ENCODE data around the gene BAIAP2. TPM values are rescaled to one million over a fixed set of nuclear protein-coding genes. Genes with fewer than 3 reads are reported as not detected.

The BAIAP2 gene
- polyA plus RNA-seq, 1 donor from 2014 or later: 17.5 TPM

- H3K27ac ChIP-seq (ENCODE audit: low read length): no peak overlapping the region
- no peak overlapping the region for H3K4me3 ChIP-seq (ENCODE audit: low read length)
- H3K4me2 ChIP-seq (ENCODE audit: low read length): no peak overlapping the region
- H3K9me3 ChIP-seq (ENCODE audit: low read length): no peaks in the 10 kb centered on the region
- TF ChIP-seq RAD21 (conservative IDR thresholded peaks at IDR 0.05) (no peak), SMC3 (conservative IDR thresholded peaks at IDR 0.05; ENCODE audit: poor library complexity) (no peak), EZH2 (IDR thresholded peaks at IDR 0.05; ENCODE audit: borderline replicate concordance, insufficient read depth, low read length, poor library complexity, severe bottlenecking) (no peak)
- no peaks in the 10 kb centered on the region for H3K9me2 ChIP-seq (ENCODE audit: insufficient read depth, low read length)
- H3K27me3 ChIP-seq (ENCODE audit: insufficient read depth, low read depth, low read length): no peaks in the 10 kb centered on the region
- H2AFZ ChIP-seq (ENCODE audit: low read depth, low read length): no peak overlapping the region
- no peaks in the 10 kb centered on the region for H3F3A ChIP-seq (ENCODE audit: insufficient read depth, low read length, poor library complexity, severe bottlenecking)
- no peak overlapping the region for H3K9ac ChIP-seq (ENCODE audit: low read length)
- H3K79me2 ChIP-seq (replicated peaks; ENCODE audit: insufficient read depth, low read length): no peaks in the 10 kb centered on the region
- H3K36me3 ChIP-seq (ENCODE audit: insufficient read depth, low read length): no peaks in the 10 kb centered on the region
- H4K20me1 ChIP-seq (ENCODE audit: insufficient read depth): no peaks in the 10 kb centered on the region
These were observed 128.2 kb downstream of the BAIAP2 start for GRCh38 chr17:81163051-81163695.

GRCh38 chr17:81163703-81164370 is 128.9 kb downstream of the BAIAP2 start:
- no peaks in the 10 kb centered on the region for H3K36me3 ChIP-seq (ENCODE audit: insufficient read depth, low read length)
- H3F3A ChIP-seq (ENCODE audit: insufficient read depth, low read length, poor library complexity, severe bottlenecking): no peaks in the 10 kb centered on the region
- no peak overlapping the region for H2AFZ ChIP-seq (ENCODE audit: low read depth, low read length)
- H3K9me2 ChIP-seq (ENCODE audit: insufficient read depth, low read length): no peaks in the 10 kb centered on the region
- no peak overlapping the region for H3K27ac ChIP-seq (ENCODE audit: low read length)
- H3K9ac ChIP-seq (ENCODE audit: low read length): no peak overlapping the region
- no peak overlapping the region for H3K4me2 ChIP-seq (ENCODE audit: low read length)
- H3K27me3 ChIP-seq (ENCODE audit: insufficient read depth, low read depth, low read length): no peaks in the 10 kb centered on the region
- no peaks in the 10 kb centered on the region for H3K79me2 ChIP-seq (replicated peaks; ENCODE audit: insufficient read depth, low read length)
- no peak overlapping the region for H3K4me3 ChIP-seq (ENCODE audit: low read length)
- H4K20me1 ChIP-seq (ENCODE audit: insufficient read depth): no peaks in the 10 kb centered on the region
- TF ChIP-seq MXI1 (conservative IDR thresholded peaks at IDR 0.05; ENCODE audit: poor library complexity, severe bottlenecking) (no peak), REST (IDR thresholded peaks at IDR 0.05; ENCODE audit: borderline replicate concordance) (no peak), POLR2AphosphoS5 (IDR thresholded peaks at IDR 0.05) (no peak), TAF1 (IDR thresholded peaks at IDR 0.05; ENCODE audit: low read depth) (no peak), RAD21 (conservative IDR thresholded peaks at IDR 0.05) (no peak), SMC3 (conservative IDR thresholded peaks at IDR 0.05; ENCODE audit: poor library complexity) (no peak), EP300 (conservative IDR thresholded peaks at IDR 0.05; ENCODE audit: poor library complexity, severe bottlenecking) (no peak)
- TF ChIP-seq, protein P1, sequence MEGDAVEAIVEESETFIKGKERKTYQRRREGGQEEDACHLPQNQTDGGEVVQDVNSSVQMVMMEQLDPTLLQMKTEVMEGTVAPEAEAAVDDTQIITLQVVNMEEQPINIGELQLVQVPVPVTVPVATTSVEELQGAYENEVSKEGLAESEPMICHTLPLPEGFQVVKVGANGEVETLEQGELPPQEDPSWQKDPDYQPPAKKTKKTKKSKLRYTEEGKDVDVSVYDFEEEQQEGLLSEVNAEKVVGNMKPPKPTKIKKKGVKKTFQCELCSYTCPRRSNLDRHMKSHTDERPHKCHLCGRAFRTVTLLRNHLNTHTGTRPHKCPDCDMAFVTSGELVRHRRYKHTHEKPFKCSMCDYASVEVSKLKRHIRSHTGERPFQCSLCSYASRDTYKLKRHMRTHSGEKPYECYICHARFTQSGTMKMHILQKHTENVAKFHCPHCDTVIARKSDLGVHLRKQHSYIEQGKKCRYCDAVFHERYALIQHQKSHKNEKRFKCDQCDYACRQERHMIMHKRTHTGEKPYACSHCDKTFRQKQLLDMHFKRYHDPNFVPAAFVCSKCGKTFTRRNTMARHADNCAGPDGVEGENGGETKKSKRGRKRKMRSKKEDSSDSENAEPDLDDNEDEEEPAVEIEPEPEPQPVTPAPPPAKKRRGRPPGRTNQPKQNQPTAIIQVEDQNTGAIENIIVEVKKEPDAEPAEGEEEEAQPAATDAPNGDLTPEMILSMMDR (IDR thresholded peaks at IDR 0.05; ENCODE audit: poor library complexity, severe bottlenecking): no peak
- no peaks in the 10 kb centered on the region for H3K9me3 ChIP-seq (ENCODE audit: low read length)
